Right lobe of liver (tissue), 4 donors: ENCODE results near the gene ZBED5.

Source experiments
- POLR2A ChIP-seq: fragments of 450-650 bp; IDR thresholded peaks from one replicate; pipeline ENCODE4 v1.6.1; 2017; ENCODE audit warnings: antibody characterized with exemption, mild to moderate bottlenecking
- TF ChIP-seq, protein P1 (sequence below), 4 donors: fragments of 200-600 bp in 3 of 4; fragments of 450-650 bp in 1 of 4; IDR thresholded peaks; one replicate each; pipeline versions ENCODE4 v1.5.1 to v1.8.0; 2016 to 2022; ENCODE audit warnings: antibody characterized with exemption in 4 of 4, mild to moderate bottlenecking in 2 of 4
- donor health status: DM: no; HTN: no; CAD: no.
- donor health status: DM: no; HTN: no; CAD: no.
- donor health status: DM: no; HTN: yes; CAD: no.

DNA sequence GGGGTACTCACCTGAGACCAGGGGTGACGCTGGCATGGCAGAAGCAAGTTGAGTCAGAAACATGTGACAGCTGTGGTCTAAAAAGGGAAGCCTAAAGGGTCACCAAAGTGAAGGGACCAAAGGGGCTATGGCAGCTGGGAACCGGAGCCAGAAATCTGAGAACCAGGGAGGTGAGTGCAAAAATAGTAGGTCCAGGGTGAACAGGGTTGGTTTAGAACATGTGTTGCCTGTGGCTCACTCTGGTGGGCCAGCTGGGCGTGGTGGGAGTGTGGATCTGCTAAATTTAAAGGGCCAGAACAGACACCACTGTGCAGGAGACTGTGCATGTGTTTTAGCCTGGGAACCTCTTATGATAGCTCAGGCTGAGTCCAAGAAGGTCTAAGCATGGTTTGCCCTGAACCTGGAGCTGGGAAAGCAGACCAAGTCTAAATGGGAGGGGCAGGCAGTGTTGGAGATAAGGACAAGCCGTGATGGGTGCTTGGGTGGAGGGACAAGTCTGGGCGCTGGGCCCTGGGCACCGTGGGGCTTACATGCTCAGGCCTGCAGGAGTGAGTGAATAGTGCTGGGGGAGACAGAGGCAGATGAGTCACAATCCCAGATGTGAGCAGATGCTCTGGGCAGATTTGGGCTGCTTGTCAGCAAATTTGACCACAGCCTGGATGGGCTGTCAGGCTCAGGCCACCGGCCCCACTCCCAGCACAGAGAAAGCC is 41.4 kb upstream of the ZBED5 start:
- no peak for TF ChIP-seq POLR2A
- TF ChIP-seq, protein P1, sequence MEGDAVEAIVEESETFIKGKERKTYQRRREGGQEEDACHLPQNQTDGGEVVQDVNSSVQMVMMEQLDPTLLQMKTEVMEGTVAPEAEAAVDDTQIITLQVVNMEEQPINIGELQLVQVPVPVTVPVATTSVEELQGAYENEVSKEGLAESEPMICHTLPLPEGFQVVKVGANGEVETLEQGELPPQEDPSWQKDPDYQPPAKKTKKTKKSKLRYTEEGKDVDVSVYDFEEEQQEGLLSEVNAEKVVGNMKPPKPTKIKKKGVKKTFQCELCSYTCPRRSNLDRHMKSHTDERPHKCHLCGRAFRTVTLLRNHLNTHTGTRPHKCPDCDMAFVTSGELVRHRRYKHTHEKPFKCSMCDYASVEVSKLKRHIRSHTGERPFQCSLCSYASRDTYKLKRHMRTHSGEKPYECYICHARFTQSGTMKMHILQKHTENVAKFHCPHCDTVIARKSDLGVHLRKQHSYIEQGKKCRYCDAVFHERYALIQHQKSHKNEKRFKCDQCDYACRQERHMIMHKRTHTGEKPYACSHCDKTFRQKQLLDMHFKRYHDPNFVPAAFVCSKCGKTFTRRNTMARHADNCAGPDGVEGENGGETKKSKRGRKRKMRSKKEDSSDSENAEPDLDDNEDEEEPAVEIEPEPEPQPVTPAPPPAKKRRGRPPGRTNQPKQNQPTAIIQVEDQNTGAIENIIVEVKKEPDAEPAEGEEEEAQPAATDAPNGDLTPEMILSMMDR (IDR thresholded peaks at IDR 0.05): no peak
